Stimulated activated CD4-positive, alpha-beta T cell treated with anti-CD3 and anti-CD28 coated beads, TNF-alpha, amount 100 ng/mL, for 1 hour (primary cell): Measurements from ENCODE around the gene ATF4.

Experiments
- DNase-seq, 3 donors: peaks; one replicate each; pipeline ENCODE4 v3.0.0-alpha.2; 2020; ENCODE audit warnings: low read depth in 3 of 3, low spot score in 1 of 3

Gene ATF4

GRCh38 chr22:39528080-39528661, 7.8 kb downstream of the ATF4 start:
- no peak for DNase-seq

- DNase-seq, result peak; percentile 81 to 84 (median 83)
Observed at GRCh38 chr22:39528681-39529486, 8.5 kb downstream of the ATF4 start.

GRCh38 chr22:39529487-39529851, 9.1 kb downstream of the ATF4 start:
- no peak for DNase-seq

GRCh38 chr22:39530116-39530515, 9.8 kb downstream of the ATF4 start:
- DNase-seq, result no peak

GRCh38 chr22:39530692-39531331, 10.4 kb downstream of the ATF4 start:
- DNase-seq, result no peak

GRCh38 chr22:39532215-39533073, 12.1 kb downstream of the ATF4 start, which contains the start of gene RPS19BP1:
TSS of gene RPS19BP1 (minus strand) at chr22:39532748. CDS start at chr22:39532738, 10 bp downstream.
- peak; percentile 96 to 99 (median 98) for DNase-seq

GRCh38 chr22:39534092-39534506, 13.7 kb downstream of the ATF4 start:
- DNase-seq, result no peak

GRCh38 chr22:39534591-39535356, 14.4 kb downstream of the ATF4 start:
- DNase-seq, result peak; percentile 42 to 83 (median 54)

- DNase-seq, result no peak
Observed at GRCh38 chr22:39535357-39535725, 15.0 kb downstream of the ATF4 start.

- DNase-seq, result no peak
Observed at GRCh38 chr22:39535831-39536449, 15.6 kb downstream of the ATF4 start.

- DNase-seq, result no peak
Observed at GRCh38 chr22:39536711-39537110, 16.3 kb downstream of the ATF4 start.

GRCh38 chr22:39537975-39538374, 17.6 kb downstream of the ATF4 start:
- no peak for DNase-seq

GRCh38 chr22:39543095-39543494, 22.7 kb downstream of the ATF4 start:
- DNase-seq, result no peak

- peak in 2 of 3 donors; percentile 45 to 63 for DNase-seq
Observed at GRCh38 chr22:39545386-39546365, 25.3 kb downstream of the ATF4 start.

- no peak for DNase-seq
Observed at GRCh38 chr22:39546889-39547586, 26.7 kb downstream of the ATF4 start.

GRCh38 chr22:39547587-39547947, 27.2 kb downstream of the ATF4 start:
- no peak for DNase-seq

- DNase-seq, result no peak
Observed at GRCh38 chr22:39553429-39553828, 33.1 kb downstream of the ATF4 start.

GRCh38 chr22:39554151-39554550, 33.8 kb downstream of the ATF4 start:
- DNase-seq, result no peak
